Activated T-helper 1 cell treated with anti-CD3 and anti-CD28 coated beads, Interleukin-2, amount 50 U/mL, for 16 hours (primary cell): ENCODE data around the gene ANKS3.

Source experiments
- DNase-seq, 2 donors: peaks; one replicate each; pipeline ENCODE4 v3.0.0-alpha.2; 2020; ENCODE audit warnings: low read depth in 1 of 2, low spot score in 1 of 2

ANKS3 gene

GRCh38 chr16:4668313-4668960, 65.6 kb downstream of the ANKS3 start:
- no peak for DNase-seq

DNA sequence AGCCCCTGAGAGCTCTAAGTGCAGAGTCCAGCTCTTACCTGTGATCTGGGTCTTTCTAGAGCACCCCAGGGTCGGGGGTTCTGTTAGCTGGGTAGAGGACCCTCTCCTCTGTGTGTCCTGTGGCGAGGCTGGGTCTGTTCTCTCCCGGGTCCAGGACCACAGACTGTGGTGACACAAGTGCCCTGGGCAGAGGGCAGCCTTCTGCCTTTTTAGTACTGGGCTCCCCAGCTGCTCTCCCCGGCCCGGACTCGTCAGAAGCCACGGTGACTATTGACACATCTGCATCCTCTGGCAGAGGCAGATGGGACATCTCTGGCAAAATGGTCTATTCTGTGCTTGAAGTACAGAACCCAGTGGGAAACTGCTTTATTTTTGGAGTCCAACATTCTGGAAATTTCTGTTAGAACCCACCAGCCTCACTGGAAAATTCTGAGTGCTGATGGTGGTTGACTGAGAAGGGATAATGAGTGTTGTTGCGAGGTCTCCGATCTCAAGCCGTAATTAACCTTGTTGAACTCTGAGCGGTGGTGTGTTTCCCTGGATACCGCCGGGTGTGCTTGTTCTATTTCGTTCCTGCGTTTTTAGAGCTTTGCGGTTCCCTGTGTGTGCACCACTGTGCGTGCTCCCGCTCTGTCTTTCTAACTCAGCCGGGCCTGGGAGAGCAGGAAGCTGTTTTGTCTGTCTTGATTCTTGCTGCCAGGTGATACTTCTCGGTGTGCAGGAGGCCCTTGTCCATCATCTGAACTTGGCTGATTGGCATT, 66.7 kb downstream of the ANKS3 start:
- DNase-seq = no peak

DNA sequence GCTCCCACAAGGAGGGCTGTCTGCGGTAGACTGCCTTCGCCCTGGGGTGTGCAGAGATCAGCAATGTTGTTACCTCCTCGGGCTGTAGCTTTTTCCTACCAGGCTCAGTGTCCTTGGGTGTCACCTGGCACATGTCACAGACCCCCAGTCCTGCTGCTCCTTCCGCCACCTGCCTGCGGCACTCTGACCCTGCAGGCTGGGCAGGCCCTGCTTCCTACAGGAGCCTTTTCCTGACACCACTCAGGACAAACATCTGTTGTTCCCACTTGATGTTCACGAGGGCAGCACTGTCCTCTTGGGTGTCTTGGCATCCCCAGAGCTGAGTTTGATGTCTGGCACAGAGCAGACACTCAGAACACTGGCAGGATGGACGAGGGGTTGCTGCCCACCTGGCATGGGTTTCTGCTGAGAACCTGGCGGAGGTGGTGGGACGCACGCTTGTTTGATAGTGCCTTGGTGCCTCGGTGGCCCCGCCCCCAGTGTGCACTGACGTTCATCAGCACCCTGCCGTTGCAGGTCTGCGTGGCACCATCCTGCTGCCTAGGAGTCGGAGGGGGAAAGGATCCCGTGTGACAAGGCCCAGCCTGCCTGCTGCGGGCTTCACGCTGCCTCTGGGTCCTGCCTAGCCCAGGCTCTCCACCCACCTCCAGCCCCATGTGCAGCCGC, 67.4 kb downstream of the ANKS3 start:
- DNase-seq = no peak

DNA sequence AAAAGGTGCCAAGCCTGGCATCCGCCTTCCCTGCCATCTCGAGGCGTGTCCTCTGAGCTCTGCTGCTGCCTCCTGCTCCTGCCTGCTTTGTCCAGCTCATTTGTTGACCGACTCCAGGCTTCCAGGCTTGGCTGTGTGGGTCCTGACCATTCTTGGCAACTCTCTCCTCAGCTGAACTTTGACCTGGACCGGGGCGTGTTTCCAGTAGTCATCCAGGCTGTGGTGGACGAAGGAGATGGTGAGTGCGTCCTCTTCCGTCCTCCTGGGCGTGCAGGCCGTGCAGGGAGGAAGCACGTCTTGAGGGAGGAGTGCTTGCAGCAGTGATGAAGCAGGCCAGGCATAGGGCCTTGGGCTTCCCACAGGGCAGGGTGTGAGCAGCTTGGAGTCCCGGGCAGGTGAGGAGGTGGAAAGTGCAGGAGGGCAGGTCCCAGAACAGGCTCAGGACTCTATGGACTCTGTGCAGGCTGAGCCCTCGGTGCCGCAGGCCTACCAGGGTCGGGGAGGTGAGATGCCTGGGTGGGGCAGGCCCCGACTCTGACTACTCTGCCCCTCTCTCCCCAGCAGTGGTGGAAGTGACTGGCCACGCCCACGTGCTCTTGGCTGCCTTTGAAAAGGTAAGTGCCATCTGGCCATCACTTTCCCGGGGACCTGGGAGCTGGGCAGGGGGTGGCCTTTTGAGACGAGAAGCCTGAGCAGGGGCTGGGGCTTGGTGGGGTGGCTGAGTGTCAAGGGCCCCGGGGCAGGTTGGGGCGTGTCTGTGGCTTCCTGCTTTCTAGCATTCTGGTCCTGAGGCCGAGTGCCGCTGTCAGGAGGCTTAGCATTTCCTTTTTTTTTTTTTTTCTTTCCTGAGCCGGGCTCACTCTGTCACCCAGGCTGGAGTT, 69.3 kb downstream of the ANKS3 start:
- DNase-seq = peak; percentile 31 to 32

DNA sequence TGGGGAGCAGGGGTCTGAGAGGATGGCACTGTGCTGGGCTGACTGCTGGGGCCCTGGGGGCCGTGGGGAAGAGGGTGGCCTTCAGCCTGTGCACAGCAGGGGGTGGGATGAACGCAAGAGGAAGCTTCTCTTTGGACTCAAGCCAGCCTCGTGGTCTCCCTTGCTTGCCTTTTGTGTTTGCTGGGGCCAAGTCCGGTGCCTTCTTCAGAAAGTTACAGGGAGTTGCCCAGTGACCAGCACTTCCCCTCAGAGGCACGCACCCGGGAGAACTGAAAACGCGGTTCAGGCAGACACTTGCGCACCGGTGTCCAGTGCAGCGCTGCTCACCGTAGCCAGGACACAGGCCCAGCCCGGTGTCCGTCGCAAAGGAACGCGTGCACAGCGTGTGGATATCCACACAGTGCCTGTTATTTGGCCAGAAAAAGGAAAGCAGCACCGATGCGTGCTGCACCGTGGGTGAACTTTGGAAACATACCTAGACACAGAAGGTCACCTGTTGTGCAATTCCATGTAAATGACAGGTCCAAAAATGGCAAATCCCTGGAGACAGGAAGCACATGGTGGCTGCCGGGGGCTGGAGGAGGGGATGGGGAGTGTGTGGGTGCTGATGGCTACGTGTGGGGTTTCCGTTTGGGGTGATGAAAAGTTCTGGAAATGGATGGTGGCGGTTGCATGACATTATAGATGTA, 70.2 kb downstream of the ANKS3 start:
- DNase-seq = no peak

DNA sequence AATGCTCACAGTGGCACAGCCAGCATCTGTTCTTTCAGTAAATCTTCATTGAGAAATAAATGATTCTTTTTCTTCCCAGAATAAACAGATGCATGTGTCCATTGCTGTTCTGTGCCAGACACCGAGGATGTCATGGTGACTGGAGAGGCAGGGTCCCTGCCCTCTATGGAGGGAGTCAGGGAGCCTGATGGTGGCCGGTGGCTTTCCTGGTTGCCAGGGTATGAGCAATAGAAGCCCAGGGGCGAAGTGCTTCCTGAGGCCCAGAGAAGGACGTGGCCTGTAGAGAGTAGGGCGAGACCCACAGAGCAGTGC, 70.7 kb downstream of the ANKS3 start:
- no peak for DNase-seq

- DNase-seq = no peak
Observed at GRCh38 chr16:4661661-4662060, 72.4 kb downstream of the ANKS3 start.

DNA sequence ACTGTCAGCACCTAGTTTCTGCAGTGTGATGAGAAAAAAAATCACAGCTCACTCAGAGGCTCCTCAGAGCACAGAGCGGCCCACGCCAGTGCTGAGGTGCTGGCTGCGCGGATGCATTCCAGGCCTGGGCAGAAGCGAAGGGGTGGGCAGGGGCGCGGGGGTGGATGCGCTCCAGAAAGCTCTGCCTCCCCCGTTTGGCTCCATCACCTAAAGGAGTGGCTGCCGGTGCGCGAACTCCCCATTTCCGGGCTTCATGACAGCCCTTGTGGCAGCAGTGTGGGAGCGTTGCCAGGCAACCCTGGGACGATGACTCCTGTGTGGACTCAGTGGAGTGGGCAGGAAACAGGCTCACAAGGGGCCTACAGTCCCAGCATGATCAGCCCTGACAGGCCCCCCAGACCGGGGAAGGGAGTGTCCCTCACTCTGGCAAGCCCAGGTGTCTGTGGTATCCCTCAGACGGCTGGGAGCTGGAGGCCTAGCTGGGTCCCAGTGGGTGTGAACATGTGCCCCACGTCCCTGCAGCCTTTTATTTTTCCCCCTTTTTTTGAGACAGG, 73.5 kb downstream of the ANKS3 start:
- DNase-seq = peak; percentile 22 to 63

- no peak for DNase-seq
Observed at GRCh38 chr16:4659363-4660353, 74.4 kb downstream of the ANKS3 start.

DNA sequence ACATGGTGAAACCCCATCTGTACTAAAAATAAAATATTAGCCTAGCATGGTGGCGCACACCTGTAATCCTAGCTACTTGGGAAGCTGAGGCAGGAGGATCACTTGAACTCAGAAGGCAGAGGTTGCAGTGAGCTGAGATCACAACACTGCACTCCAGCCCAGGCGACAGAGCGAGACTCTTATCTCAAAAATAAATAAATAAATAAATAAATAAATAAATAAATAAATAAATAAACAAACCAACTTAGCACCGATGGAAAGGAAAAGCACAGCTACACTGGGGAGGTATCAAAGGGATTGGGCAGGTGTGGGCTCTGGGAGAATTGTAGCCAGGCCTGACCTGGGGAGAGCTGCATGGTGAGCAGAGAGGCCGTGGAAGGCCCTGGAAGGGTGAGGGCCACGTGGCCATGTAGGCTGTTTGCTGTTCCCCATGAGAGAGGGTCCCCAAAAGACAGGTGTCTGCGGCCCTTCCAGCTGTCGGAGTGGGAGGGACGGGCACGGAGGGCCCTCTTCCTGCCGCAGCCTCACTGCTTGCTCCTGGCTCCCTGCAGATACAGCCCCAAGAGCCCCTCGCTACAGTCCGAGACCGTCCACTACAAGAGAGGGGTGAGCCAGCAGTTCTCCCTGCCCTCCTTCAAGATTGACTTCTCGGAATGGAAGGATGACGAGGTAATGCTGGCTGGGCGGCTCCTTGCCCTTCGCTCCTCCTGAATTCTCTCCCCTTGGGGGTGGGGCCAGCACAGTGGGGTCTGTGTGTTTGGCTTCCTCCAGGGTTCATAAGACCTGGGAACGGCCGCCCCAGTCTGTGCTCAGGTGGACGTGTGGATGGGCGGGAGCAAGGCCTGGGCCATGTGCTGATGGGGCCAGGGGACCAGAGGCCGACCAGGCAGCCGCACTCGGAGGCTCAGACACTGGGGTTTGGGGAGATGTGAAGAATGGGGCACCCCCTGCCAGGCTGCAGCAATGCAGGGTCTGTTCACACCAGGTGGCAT, 77.1 kb downstream of the ANKS3 start:
- no peak for DNase-seq

DNA sequence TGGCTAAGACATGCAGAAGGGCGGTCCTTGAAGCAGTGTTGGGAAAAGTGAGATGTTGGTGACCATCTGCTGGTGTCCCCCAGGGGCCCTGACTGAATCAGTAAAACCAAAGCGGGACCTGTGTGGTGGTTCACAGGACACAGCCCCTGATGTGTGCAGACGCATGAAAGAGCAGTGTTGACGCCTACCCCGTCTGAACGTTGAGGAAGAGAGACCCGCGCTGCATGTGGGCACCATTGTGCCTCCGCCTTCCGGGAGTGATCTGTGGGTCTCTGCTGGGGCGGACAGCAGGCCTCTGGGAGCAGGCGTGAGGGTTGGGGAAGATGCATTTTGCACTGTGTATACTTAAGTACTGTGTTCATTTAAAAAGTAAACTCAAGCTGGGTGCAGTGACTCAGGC, 77.8 kb downstream of the ANKS3 start:
- DNase-seq = no peak

DNA sequence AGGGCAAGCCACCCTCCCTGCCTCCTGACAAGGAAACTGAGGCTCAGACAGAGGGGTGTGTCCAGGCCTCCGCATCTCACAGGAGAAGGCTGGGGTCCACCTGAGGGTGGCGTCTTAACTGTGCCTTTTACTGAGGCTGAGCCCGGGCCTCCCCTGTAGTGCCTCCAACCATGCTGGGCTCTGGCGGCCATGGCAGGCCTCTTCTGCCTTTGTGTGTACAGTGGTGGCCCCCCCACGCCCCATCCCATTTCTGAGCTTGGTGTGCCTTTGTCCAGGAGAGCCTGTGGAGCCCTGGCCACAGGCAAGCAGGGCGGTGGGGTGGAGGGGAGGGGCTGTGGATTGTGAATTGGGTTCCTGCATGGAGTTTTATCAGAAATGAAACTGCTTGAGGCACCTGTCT, 78.3 kb downstream of the ANKS3 start:
- DNase-seq = no peak

DNA sequence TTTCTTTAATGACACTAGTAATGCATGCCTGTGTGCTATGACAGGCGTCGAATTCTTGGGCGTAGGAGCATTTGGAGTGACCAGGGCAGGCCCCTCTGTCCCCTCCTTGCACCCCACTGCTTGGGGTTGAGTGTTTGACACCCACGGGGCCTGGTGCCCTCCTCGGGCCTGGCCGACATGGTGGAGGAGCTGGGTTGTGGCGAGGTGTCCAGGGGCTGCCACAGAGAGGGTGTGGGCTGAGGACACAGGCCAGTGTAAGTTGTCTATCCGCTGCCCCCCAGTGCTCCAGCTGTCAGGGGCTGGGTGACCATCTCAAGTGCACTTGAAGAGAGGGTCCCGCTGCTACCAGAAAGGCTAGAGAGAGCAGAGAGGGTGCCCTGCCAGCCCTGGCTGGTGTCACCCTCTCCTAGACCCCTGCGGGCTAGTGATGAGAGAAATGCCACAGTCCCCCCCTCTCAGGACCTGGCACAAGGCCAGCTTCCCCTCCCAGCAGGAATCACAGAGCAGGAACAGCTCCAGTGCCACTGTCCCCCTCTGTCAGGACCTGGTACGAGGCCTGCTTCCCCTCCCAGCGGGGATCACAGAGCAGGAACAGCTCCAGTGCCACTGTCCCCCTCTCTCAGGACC, 79.0 kb downstream of the ANKS3 start:
- no peak for DNase-seq

DNA sequence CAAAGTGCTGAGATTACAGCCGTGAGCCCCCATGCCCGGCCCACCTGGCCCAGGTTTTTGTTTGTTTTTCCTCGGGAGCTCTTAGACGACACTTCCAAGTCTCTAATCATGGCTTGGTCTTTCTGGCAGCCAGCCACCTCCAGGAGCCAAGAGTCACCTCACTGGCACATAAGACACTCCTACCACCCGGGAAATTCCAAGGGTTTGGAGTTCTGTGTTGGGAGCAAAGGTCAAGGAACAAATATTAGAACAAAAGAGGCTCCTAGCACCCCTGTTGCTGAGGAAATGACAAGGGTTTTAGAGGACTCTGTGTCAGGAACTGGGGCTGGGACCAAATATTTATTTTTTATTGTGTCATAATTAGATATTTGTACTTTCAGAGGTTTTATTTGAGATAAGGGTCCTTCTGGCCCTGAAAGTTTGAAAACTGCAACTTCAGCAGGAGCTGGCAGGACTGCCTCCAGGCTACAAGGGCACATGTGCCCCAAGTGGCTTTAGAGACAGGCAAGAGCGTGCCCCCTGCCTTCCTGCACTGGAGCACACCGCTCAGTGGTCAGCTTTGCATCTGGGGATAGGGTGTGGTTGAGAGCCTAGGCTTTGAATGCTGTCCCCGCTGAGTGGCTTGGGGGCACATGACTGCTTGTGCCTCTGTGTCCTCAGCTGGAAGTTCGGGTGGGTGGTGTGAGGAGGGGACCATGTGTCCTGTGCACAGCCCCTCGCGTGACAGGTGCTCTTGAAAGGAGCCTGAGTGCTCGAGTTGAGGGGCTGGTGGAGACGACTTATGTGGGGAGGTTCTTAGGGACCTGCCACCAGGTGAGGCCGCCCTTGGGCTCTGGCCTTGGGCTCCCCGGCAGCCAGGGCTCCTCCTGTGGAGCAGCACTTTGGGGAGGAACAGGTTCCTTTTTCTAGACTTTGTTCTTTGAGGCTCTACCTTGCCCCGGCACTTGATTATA, 79.8 kb downstream of the ANKS3 start:
- no peak for DNase-seq

DNA sequence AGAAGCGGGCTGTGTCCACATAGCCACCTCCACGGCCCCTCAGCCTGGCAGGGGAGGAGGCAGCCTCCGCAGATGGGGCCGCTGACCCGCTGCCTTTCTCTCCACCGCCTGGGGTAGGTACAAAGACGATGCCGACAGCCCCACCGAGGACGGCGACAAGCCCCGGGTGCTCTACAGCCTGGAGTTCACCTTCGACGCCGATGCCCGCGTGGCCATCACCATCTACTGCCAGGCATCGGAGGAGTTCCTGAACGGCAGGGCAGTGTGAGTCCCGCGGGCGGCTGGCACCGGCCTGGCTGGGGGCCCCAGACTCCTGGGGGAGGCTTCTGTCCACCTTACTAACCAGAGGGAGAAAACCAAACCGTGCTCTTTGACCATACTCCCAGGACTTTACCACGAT, 81.5 kb downstream of the ANKS3 start:
- no peak for DNase-seq

GRCh38 chr16:4651827-4652226, 82.2 kb downstream of the ANKS3 start:
- no peak for DNase-seq
